CD4-positive, alpha-beta T cell treated with Interferon alpha-2 for 1 hour (primary cell): ENCODE measurements around the gene PNLDC1.

Experiments
- DNase-seq, 2 donors: peaks; one replicate each; pipeline ENCODE4 v3.0.0-alpha.2; 2020 to 2022

The PNLDC1 gene, protein sequence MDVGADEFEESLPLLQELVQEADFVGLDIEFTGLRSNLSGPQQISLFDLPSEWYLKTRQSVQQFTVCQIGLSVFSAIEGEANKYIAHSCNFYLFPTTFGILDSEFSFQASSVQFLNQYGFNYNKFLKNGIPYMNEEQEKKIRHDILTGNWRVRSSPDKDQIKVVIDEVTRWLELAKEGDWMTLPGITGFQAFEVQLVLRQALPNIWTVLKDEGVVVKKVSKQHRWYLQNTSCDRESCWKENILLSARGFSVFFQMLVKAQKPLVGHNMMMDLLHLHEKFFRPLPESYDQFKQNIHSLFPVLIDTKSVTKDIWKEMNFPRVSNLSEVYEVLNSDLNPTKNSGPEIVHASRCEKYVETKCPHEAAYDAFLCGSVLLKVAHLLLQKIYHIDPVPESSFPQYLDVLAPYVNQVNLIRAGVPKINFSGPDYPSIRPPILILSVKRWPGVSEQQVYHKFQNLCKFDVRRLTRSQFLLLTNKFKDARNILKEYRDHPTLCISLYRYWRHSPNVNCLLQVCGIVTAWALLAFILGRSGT

DNA sequence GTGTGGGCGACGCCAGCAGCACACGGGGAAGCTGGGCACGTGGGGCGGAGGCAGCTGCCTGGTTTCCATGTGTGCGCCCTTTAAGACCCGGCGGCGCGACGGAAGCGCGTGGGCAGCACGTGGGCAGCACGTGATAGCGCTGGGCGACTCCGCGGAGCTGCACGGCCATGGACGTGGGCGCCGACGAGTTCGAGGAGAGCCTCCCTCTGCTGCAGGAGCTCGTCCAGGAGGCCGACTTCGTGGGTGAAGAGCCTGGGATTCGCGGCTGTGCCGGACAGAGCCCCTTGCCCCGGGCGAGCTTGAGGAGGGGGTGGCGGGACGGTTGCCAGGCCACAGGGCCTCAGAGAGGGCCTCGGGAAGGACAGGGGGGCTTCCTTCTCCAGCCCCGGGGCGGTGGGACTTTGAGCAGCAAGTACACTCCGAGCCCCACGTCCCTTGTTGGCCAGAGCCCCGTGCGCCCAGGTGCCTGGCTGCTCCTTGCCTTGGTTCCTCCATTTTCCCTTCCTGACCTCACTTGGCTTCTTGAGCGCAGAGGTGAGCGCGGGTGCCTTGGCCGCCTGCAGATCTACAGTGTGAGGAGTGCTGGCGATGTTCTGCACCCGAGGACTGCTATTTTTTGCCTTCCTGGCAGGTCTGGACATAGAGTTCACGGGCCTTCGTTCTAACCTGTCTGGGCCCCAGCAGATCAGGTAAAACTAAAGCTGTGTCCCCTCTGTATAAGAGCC lies at the start of gene PNLDC1:
TSS of gene PNLDC1 (plus strand) at position 136 of the 725 bp plus-strand sequence. CDS start at position 168, 32 bp downstream.
- DNase-seq, result no peak

DNA sequence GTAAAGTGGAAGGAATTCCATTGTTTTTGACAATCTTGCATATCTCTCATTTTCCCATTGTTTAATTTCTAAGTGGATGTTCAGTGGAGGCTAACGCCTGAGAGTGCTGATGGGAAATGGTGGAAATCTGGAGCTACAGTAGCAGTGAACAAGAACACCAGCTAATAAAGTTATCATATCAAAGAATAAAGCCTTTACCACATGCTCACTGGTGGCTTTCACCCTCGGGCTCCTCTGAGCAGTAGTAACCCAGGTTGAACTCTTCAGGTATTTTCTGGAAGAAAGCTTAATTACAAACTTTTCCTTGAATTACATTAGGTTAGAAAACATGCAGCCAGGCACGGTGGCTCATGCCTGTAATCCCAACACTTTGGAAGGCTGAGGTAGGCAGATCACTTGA lies 48.6 kb upstream of the PNLDC1 start:
- no peak for DNase-seq

DNA sequence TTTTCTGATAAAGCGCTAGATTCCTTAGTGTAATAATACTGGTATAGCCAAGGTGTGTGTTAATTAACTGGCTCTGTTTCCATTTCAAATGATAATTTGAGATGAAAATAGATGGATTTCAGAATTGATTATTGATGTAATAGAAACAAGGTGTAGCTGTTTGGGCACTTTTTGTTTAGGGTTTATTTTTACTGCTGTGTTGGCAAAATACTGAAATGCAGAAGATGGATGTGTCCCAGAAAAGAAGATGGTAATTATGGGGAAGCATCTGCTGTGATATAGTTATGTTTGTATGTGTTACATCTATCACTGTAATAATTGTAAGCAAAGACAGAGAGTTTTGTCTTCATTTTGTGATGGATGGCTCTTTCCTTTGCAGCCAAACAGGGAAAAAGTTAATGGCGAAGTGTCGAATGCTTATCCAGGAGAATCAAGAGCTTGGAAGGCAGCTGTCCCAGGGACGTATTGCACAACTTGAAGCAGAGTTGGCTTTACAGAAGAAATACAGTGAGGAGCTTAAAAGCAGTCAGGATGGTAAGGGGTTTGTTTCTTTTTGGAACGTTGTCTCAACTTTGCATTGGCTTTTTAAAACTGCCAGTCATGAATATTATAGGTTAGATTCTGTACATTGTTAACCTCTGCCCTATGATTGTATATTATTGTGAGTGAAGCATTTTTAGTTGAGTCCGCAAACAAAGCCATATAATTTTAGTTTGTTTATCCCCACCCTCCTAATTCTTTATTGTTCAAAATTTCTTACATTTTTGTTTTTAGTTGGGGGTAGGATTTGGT lies 46.8 kb upstream of the PNLDC1 start:
- DNase-seq, result no peak

DNA sequence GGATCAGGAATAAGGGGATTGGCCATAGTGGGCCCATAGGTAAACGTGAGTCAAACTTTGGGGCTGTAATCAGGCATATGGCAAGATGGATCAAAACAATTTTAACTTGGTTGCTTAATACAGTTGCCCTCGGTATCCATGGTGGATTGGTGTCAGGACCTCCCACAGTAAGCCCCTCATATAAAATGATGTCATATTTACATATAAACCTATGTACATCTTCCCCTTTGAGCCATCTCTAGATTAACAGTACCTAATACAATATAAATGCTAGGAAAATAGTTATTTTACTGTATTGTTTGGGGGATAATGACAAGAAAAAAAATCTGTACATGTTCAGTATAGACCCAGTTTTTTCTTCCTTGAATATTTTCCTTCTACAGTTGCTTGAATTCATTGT lies 45.7 kb upstream of the PNLDC1 start:
- DNase-seq, result no peak

DNA sequence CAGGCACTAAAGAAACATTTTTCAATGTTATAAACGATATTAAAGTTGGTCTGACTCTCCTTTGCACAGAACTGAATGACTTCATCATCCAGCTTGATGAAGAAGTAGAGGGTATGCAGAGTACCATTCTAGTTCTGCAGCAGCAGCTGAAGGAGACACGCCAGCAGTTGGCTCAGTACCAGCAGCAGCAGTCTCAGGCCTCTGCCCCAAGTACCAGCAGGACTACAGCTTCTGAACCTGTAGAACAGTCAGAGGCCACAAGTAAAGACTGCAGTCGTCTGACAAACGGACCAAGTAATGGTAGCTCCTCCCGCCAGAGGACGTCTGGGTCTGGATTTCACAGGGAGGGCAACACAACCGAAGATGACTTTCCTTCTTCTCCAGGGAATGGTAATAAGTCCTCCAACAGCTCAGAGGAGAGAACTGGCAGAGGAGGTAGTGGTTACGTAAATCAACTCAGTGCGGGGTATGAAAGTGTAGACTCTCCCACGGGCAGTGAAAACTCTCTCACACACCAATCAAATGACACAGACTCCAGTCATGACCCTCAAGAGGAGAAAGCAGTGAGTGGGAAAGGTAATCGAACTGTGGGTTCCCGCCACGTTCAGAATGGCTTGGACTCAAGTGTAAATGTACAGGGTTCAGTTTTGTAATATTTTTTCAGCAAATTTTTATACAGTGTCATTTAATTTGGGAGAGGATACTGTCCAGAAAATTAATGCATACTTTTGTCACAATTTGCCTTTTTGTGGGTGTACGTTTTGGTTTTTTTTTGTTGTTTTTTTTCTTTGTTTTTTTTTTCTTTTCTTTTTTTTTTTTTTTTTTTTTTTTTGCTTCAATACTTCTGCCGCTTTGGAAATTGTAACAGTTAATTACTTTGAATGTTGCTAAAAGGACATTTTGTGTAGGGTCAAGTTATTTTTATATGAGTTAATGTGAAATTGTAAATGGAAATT lies 44.8 kb upstream of the PNLDC1 start:
- DNase-seq, result no peak

DNA sequence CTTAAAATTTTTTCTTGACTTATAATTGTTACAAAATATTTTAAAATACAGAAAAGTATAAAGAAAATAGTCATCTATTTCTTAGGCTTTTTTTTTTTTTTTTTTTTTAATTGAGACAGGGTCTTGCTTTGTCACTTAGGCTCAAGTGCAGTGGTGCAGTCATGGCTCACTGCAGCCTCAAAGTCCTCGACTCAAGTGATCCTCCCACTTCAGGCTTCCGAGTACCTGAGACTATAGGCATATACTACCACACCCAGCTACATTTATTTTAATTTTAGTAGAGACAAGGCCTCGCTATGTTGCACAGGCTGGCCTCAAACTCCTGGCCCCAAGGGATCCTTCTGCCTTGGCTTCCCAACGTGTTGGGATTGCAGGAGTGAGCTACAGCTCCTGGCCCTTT lies 43.6 kb upstream of the PNLDC1 start:
- DNase-seq, result no peak

DNA sequence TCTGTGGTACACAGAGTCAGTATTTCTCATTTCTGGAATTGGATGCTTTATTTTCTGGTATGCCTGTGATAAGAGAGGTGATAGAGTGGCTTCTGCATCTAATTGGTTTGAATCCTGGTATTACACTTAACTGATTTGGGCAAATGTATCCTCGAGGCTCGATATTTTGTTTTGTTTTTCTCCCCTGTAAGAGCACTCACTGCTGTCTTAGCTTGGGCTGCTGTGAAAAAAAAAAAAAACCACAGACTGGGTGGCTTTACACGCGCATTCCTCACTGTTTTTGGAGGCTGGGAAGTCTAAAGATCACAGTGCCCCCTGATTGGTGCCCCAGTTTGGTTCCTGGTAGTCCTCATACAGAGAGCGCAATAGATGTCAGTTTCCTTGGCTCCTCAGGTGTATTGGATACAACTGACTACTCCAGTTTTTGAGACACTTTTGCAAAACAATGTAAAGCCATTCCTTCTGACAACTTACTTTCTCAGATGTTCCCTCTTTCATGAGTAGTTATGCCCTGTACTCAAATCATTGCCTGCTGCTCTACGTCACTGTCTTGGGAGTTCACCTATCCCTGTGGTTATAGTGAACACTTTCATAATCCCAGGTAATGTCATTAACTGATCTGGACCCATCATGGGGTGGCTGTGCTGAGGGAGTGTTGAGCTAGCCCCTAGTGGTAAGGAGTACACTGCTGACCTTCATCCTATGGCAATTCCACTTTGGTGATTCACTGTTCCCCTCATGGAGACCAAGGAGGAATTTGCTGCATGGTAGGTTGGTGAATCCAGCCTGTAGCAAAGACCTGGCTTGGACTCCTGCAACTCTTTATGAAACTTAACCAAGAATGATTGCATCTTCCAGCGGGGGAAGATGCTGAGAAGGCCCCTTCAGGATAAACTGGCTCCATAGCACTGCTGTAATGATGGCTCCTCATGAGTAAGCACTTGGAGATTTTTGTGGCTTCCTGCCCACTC lies 41.8 kb upstream of the PNLDC1 start:
- DNase-seq, result no peak

DNA sequence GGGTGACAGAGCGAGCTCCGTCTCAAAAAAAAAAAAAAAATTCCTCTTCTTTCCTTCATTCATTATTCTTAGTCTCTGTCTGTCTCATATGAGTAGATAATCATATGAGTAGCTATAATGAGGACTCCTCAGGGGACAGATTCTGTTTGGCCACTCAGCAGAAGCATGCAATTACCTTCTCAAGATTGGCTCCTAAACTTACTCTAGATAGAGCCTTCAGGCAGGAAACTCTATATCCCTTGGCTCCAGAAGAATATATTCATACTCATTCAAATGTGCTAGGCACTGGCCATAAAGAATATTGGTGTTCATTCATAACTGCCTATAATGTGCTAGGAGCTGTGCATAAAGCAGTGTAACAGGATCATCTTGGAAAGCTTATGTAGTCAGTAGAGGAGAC lies 40.4 kb upstream of the PNLDC1 start:
- no peak for DNase-seq

DNA sequence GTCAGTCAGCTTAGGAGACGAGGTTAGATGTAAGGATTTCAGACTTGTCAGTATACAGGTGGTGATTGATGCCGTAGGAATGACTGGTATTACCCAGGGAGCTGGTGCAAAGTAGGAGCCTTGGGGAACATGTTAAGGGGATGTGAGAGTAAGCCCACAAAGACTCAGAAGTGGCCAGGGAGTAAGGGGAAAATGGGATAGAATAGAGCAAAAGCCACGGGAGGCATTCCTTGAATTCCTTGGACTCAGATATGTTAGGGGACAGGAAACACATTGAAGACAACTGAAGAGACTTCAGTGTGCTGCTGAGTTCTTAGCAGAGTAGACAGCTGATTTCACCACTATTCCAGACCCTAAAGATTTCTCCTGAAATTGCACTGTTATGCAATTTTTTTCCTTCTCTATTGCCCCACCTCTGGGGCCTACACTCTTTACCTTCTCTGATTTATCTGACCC lies 39.4 kb upstream of the PNLDC1 start:
- no peak for DNase-seq

DNA sequence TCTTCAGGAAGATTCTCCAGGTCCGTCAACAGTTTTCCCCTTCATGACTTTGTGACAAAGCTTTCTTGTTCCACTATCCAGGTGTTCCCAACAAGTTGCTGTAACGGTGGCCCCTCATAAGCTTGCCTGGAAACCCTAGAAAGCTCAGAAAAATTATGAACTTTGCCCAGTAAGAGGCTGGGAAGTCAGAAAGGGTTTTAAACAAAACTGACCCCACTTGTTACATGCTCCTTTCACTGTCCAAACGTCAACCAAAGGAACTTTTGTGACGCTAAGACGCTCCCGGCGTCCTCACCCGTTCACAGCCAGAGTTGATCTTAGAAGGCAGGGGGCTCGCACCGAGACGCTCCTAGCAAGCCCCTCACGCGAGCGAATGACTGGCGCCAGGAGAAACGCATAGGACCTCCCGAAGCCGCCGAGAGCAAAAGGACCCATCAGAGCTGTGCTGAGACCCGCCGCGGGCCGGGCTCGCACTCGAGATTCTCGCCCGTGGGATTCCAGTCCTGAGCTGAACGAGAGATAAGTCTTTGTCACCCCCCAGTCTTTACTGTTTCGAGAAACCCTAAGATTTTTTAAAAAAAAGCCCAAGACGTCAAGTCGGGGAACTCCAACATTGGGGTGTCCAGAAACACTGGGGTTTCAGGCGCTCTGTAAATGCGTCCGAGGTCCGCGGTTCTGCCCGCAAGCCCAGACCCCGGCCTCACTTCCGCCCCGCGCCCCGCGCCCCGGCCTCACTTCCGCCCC lies 38.8 kb upstream of the PNLDC1 start:
- DNase-seq, result no peak

DNA sequence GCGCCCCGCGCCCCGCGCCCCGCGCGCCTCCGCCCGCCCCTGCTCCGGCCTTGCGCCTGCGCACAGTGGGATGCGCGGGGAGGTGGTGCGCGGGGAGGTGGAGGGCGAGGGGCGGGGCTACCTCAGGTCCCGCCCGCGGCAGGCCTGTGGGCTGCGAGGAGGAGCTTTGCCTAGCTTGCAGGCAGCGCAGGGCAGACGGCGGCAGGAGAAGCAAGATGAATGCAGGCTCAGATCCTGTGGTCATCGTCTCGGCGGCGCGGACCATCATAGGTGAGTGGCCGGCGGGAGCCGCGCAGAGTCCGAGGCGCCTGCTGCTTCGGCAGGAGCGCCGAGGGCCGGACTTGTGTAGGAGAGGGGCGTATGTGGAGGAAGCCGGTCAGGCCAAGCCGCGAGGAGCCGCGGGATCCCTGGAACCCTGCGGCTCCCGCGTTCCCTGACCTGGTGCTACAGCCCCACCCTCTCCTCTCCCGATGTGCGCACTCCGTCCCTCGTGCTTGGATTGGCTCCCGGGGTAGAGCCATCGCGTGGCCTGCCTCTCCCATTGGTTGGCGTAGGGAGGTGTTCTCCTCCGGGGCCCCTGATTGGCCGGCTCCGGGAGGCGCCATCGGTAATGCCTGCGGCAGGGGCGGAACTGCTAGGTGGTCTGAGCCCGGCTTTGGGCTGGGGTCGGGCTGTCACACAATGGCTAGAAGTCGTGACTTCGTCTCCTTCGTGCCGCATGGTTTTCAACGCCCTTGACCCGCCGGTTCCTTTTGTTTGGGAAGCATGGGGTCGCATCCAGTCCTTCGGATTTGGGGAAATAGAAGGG lies 38.0 kb upstream of the PNLDC1 start, which contains the start of gene ACAT2:
TSS of gene ACAT2 (plus strand) at position 173 of the 808 bp plus-strand sequence. CDS start at position 216, 43 bp downstream.
- DNase-seq, result peak; percentile 93 to 95

DNA sequence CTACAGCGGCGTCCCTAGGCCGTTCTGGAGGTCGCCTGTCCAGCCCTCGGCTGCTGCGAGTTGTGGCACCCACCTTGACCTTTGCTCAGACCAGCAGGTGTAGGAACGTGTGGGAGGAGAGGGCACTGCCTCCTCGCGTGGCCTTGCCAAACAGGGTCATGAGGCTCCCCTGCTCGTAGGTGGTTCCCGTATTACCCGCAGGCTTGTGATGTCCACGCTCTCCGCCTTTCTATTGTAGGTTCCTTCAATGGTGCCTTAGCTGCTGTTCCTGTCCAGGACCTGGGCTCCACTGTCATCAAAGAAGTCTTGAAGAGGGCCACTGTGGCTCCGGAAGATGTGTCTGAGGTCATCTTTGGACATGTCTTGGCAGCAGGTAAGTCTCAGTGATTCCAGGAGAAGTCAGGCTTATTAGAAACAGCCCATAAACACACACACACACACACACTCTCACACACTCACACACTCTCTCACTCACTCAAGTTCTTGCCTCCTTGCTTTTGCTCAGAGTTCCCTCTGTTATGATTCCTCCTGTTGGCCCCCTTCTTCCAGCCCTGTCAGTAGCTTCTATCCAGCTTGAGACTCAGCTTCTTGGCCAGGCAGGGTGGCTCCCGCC lies 37.3 kb upstream of the PNLDC1 start:
- peak; percentile 14 to 64 for DNase-seq

DNA sequence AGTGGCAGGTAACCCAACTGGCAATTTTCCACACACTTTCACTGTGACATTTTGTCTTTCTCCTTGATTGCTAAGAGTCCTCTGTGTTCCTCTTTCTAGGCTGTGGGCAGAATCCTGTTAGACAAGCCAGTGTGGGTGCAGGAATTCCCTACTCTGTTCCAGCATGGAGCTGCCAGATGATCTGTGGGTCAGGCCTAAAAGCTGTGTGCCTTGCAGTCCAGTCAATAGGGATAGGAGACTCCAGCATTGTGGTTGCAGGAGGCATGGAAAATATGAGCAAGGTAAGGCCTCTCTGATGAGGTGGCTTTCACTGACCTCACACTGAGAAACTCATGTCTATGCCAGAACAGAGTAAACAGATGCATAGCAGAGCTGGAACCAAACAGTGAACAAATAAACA lies 33.2 kb upstream of the PNLDC1 start:
- no peak for DNase-seq

DNA sequence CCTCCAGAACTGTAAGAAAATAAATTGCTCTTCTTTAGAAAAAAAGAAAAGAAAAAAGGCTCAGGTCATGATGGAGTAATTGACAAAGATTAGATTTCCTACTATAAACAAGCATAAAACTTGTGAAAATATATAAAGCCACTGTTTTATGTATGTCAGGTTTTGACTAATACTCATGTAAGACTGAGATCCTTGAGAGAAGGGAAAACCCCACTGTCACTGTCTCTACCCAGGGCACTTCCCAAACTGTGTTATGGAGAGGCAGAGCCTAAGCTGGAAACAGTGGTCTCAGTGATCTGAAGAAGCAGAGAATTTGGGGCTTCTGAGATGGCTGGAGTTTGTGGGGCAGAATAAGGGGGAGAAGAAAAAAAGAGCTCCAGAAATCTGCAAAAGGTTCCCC lies 30.6 kb upstream of the PNLDC1 start:
- no peak for DNase-seq

DNA sequence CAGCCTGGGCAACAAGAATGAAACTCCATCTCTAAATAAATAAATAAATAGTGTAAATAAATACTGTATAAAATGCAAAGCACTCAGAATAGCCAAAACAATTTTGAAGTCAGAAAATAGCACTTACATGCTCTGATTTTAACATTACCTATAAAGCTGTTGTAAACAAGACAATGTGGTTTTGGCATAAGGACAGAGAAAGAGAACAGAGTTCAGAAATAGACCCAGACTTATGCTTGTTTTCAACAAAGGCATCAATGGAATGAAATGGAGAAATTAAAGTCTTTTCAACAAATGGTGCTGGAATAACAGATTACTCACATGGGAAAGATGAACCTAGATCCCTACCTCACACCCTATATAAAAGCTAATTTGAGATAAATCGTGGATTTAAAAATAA lies 27.9 kb upstream of the PNLDC1 start:
- no peak for DNase-seq

DNA sequence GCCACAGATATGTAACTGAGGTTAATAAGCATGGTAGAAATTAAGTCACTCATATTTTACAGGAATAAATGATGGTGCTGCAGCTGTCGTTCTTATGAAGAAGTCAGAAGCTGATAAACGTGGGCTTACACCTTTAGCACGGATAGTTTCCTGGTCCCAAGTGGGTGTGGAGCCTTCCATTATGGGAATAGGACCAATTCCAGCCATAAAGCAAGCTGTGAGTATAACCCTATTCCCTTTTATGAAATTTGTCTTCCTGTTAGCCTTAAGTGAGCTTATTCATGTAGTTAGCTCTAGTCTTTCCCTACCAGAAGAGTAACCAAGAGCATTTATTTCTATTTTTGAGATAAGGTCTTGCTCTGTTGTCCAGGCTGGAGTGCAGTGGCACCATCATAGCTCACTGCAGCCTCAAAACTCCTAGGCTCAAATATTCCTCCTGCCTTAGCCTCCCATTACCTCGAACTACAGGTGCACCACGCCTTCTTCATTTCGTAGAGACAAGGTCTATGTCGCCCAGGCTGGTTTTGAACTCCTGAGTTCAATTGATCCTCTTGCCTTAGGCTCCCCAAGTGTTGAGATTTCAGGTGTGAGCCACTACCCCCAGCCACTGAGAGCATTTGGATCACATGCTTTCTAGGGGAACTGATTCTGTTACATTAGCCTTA lies 22.7 kb upstream of the PNLDC1 start:
- no peak for DNase-seq

DNA sequence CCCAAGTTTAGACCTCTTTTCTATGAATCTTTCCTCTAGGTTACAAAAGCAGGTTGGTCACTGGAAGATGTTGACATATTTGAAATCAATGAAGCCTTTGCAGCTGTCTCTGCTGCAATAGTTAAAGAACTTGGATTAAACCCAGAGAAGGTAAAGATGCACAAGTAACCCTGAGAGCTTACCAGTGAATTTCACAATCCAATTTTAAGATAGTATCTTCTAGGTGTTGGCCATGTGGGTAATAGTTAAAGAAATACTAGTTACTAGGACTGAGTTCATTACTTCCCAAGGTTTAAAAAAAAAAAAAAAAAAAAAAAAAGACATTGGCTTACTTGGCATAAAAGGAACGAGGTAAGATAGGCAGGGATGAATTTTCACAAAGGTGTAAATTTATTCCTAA lies 21.9 kb upstream of the PNLDC1 start:
- no peak for DNase-seq

DNA sequence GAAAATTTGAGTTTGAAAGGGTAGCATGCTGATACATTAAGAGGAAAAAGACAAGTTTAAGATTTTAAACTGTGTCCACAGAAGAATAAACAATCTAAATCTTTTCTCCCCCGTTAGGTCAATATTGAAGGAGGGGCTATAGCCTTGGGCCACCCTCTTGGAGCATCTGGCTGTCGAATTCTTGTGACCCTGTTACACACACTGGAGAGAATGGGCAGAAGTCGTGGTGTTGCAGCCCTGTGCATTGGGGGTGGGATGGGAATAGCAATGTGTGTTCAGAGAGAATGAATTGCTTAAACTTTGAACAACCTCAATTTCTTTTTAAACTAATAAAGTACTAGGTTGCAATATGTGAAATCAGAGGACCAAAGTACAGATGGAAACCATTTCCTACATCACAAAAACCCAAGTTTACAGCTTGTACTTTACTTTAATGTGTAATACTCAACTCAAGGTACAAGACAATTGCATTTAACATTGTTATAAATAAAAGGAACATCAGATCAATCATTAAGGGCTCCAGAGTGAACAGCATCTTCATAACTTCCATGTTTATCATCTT lies 21.5 kb upstream of the PNLDC1 start:
- no peak for DNase-seq
